OCI-LY7 (cell line): Measurements from ENCODE around the gene AFDN.

Source experiments
- CTCF ChIP-seq: fragments of 200-600 bp; sonication (generic); conservative IDR thresholded peaks from 2 replicates; pipeline ENCODE4 v1.5.1; 2014; ENCODE audit warnings: mild to moderate bottlenecking, antibody characterized with exemption, low read length, moderate library complexity, mixed read lengths
- EZH2phosphoT487 ChIP-seq: fragments of 200-600 bp; sonication (generic); IDR thresholded peaks from 2 replicates; pipeline ENCODE4 v1.6.1; 2018; ENCODE audit warnings: low read depth, borderline replicate concordance, mild to moderate bottlenecking, mixed run types, antibody characterized with exemption, low read length, moderate library complexity, mixed read lengths

- TF ChIP-seq CTCF: no peak
- TF ChIP-seq EZH2phosphoT487: no peak
Observed at GRCh38 chr6:167807756-167808155, 19.0 kb upstream of the AFDN start.
